OCI-LY3 (cell line): ENCODE data around the gene BCL11A.
"Not testable (repeated sequence)": the region's sequence is repeated elsewhere in the genome, so short reads cannot be mapped to it uniquely, and the experiment has no call there.

ENCODE experiments used
- H2AFZ ChIP-seq: fragments of 200-600, 300-600 bp; shearing (Covaris generic); 2 replicates; pipeline ENCODE4 v1.6.0; 2014; ENCODE audit warnings: antibody characterized with exemption, low read depth, low read length
- H3K27ac ChIP-seq: fragments of 200-600, 300-600 bp; sonication (generic); 2 replicates; pipeline ENCODE4 v1.5.1; 2014; ENCODE audit warnings: mild to moderate bottlenecking, low read length, moderate library complexity, mixed read lengths
- H3K27me3 ChIP-seq: fragments of 200-600, 300-600 bp; sonication (generic); 2 replicates; pipeline ENCODE4 v1.6.1; 2014; ENCODE audit warnings: low read depth, low read length, mixed read lengths
- H3K36me3 ChIP-seq: fragments of 200-600, 300-600 bp; sonication (generic); replicated peaks from 2 replicates; pipeline ENCODE3; 2014; ENCODE audit warnings: low read depth, low read length, mixed read lengths
- H3K4me1 ChIP-seq: fragments of 300-600, 200-600 bp; sonication (generic); 2 replicates; pipeline ENCODE4 v1.6.1; 2014; ENCODE audit warnings: low read length, mixed read lengths
- H3K4me2 ChIP-seq: fragments of 200-600, 300-600 bp; sonication (generic); 2 replicates; pipeline ENCODE4 v1.6.1; 2014; ENCODE audit warnings: low read length, mixed read lengths
- H3K4me3 ChIP-seq: fragments of 300-600, 200-600 bp; sonication (generic); 2 replicates; pipeline ENCODE4 v1.5.1; 2014; ENCODE audit warnings: antibody characterized with exemption, mild to moderate bottlenecking, low read length, moderate library complexity
- H3K79me2 ChIP-seq: fragments of 300-600, 200-600 bp; shearing (Covaris generic); 2 replicates; pipeline ENCODE4 v1.6.1; 2014; ENCODE audit warnings: mild to moderate bottlenecking, low read length, mixed read lengths
- H3K9ac ChIP-seq: fragments of 300-600, 200-600 bp; shearing (Covaris generic); 2 replicates; pipeline ENCODE4 v1.6.0; 2014; ENCODE audit warnings: mild to moderate bottlenecking, low read length, moderate library complexity
- H3K9me3 ChIP-seq: fragments of 200-600, 300-600 bp; shearing (Covaris generic); 2 replicates; pipeline ENCODE4 v1.6.1; 2014; ENCODE audit warnings: low read length, mixed read lengths; ENCODE audit not compliant: insufficient read depth
- H4K20me1 ChIP-seq: fragments of 200-600, 300-600 bp; sonication (generic); 2 replicates; pipeline ENCODE4 v1.6.1; 2016; ENCODE audit warnings: low read length, mixed read lengths; ENCODE audit not compliant: insufficient read depth
- EZH2phosphoT487 ChIP-seq: fragments of 200-600 bp; shearing (Covaris generic); IDR thresholded peaks from 2 replicates; pipeline ENCODE4 v1.6.1; 2018; ENCODE audit warnings: antibody characterized with exemption, mixed run types, low read depth
- TF ChIP-seq, protein P1 (sequence below): fragments of 200-600, 300-600 bp; sonication (generic); IDR thresholded peaks from 2 replicates; pipeline ENCODE4 v1.5.1; 2014; ENCODE audit warnings: antibody characterized with exemption, low read length, low read depth

BCL11A gene

DNA sequence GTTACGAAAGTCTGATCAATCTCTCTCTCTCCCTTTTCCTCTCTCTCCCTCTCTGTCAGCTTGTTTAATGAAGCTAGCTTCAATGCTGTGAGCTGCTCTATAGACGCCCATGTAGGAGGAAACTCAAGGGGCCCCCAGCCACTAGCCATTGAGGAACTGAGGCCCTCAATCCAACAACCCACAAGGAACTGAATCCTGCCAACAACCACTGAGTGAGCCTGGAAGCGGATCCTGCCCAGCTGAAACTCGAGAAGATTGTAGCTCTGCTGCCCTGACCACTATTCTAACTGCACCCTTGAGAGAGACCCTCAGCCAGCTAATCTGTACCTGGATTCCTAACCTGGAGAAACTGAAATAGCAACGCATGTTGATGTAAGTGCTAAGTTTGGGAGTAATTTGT, 129.2 kb downstream of the BCL11A start:
- Histone ChIP-seq H3K9ac (no peak overlapping the region), H2AFZ (no peak overlapping the region), H3K4me3 (no peak overlapping the region), H4K20me1 (no peaks in the 10 kb centered on the region), H3K79me2 (no peaks in the 10 kb centered on the region), H3K4me1 (0 out of 2 replicates have a peak, but pooled peaks cover 7% of the 10 kb centered on the region), H3K27me3 (no peaks in the 10 kb centered on the region), H3K9me3 (no peaks in the 10 kb centered on the region), H3K36me3 (no peaks in the 10 kb centered on the region), H3K4me2 (no peak overlapping the region), H3K27ac (no peak overlapping the region)
- TF ChIP-seq EZH2phosphoT487, result no peak
- TF ChIP-seq, protein P1, sequence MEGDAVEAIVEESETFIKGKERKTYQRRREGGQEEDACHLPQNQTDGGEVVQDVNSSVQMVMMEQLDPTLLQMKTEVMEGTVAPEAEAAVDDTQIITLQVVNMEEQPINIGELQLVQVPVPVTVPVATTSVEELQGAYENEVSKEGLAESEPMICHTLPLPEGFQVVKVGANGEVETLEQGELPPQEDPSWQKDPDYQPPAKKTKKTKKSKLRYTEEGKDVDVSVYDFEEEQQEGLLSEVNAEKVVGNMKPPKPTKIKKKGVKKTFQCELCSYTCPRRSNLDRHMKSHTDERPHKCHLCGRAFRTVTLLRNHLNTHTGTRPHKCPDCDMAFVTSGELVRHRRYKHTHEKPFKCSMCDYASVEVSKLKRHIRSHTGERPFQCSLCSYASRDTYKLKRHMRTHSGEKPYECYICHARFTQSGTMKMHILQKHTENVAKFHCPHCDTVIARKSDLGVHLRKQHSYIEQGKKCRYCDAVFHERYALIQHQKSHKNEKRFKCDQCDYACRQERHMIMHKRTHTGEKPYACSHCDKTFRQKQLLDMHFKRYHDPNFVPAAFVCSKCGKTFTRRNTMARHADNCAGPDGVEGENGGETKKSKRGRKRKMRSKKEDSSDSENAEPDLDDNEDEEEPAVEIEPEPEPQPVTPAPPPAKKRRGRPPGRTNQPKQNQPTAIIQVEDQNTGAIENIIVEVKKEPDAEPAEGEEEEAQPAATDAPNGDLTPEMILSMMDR, result no peak

DNA sequence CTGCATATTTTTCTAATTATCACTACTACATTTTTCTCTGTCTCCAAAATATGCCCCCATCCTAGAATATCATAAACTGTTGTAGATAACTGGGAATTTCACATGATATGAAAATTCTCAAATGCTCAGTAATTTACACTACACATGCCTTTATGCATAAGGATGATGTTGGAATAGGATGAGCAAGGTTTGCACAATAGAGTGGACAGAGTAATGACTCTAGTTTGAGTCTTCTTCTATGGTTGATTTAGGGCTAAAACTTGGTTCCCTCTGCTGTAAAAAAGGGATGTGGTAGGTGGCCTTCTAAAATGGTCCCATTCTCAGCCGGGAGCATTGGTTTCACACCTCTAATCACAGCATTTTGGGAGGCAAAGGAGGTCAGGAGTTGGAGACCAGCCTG, 129.9 kb downstream of the BCL11A start:
- Histone ChIP-seq H3K9me3 (no peaks in the 10 kb centered on the region), H4K20me1 (no peaks in the 10 kb centered on the region)
- no peak for TF ChIP-seq EZH2phosphoT487
- TF ChIP-seq, protein P1, result no peak

DNA sequence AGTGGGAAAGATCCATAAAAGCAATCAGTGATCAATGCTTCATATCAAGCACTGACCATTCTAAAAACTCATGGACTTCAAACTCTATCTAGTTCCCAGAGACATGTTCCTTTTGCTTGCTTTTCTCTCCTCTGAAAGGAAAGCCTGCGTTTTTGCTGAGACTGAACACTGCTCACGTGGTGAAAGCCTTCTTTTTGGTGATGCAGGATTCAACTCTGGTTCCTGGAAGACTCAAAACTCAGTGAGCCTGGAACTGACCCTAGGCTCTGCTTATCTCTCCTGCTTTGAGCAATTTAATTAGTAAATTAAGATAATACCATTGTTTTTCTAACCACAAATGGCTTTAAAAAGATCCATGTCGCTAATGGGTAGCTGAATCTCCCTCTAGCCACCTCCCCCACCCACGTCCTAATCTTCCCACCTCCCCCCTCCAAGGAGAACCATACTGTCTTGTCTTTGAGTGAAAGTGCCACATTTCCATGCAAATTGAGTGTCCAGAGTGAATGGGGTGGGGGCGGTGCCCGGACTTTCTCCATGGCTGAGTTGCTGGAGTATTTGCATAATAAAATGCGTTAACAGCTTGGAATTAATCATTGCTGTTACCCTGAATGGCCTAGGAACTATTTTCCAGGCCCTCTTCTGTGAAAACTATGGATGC, 130.5 kb downstream of the BCL11A start:
- Histone ChIP-seq H3K27ac (no peak overlapping the region), H3K36me3 (no peaks in the 10 kb centered on the region), H4K20me1 (no peaks in the 10 kb centered on the region), H3K9me3 (no peaks in the 10 kb centered on the region), H2AFZ (no peak overlapping the region), H3K79me2 (no peaks in the 10 kb centered on the region), H3K4me1 (0 out of 2 replicates have a peak, but pooled peaks cover 7% of the 10 kb centered on the region), H3K4me3 (no peak overlapping the region), H3K9ac (no peak overlapping the region), H3K4me2 (no peak overlapping the region), H3K27me3 (no peaks in the 10 kb centered on the region)
- TF ChIP-seq, protein P1, result no peak
- no peak for TF ChIP-seq EZH2phosphoT487

More for the DNA sequence above, 129.9 kb downstream of the BCL11A start:
- H3K27ac ChIP-seq, result no peak overlapping the region
- H3K79me2 ChIP-seq, result no peaks in the 10 kb centered on the region
- no peak overlapping the region for H2AFZ ChIP-seq
- H3K9ac ChIP-seq, result no peak overlapping the region
- H3K27me3 ChIP-seq, result no peaks in the 10 kb centered on the region
- no peaks in the 10 kb centered on the region for H3K36me3 ChIP-seq
- no peak overlapping the region for H3K4me3 ChIP-seq
- H3K4me2 ChIP-seq, result no peak overlapping the region
- H3K4me1 ChIP-seq, result 0 out of 2 replicates have a peak, but pooled peaks cover 7% of the 10 kb centered on the region

DNA sequence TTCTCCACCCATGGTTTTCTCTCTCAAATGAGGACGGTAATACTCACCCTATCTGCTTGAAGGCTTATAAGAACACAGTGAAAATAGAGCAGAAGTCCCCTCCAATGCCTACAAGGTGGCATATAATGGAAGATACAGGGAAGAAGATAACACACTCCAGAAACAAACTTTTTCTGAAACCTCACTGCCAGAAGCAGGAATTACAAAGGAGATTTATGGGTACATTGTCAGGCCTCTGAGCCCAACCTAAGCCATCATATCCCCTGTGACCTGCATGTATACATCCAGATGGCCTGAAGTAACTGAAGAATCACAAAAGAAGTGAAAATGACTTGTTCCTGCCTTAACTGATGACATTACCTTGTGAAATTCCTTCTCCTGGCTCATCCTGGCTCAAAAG, 136.2 kb downstream of the BCL11A start:
- not testable (repeated sequence) for H3K4me2 ChIP-seq, H3K27ac ChIP-seq, H4K20me1 ChIP-seq, H3K9ac ChIP-seq, H3K9me3 ChIP-seq, H2AFZ ChIP-seq, H3K4me3 ChIP-seq, H3K27me3 ChIP-seq, H3K79me2 ChIP-seq, H3K36me3 ChIP-seq
- H3K4me1 ChIP-seq, result peaks cover 47% of the 10 kb centered on the region
